ENCODE data around the gene NXN.

- TF ChIP-seq CTCF (IDR thresholded peaks at IDR 0.05; ENCODE audit: insufficient read depth, low read length) (no peak), POLR2AphosphoS5 (IDR thresholded peaks at IDR 0.05; ENCODE audit: low read depth) (no peak), REST (IDR thresholded peaks at IDR 0.05; ENCODE audit: insufficient replicate concordance, low read depth) (no peak)
These were observed 191.0 kb downstream of the NXN start for GRCh38 chr17:788551-788950.

Data from HL-60 (cell line).